Esophagus muscularis mucosa (tissue), 4 donors: ENCODE measurements around the gene MYCBP2. TPM values are rescaled to one million over a fixed set of nuclear protein-coding genes. Genes with fewer than 3 reads are reported as not detected.

Experiments used
- DNase-seq: peaks from one replicate; pipeline ENCODE4 v3.0.0-alpha.2; 2017; ENCODE audit errors: extremely low spot score
- H3K27ac ChIP-seq, 4 donors: fragments of 200-600 bp; sonication (generic); replicated peaks in 1 of 4; 1 replicate in 3 of 4; 2 replicates in 1 of 4; pipeline ENCODE4 v1.5.1; 2016 to 2019; ENCODE audit warnings: mild to moderate bottlenecking in 1 of 4
- H3K27me3 ChIP-seq, 4 donors: fragments of 200-600 bp; sonication (generic); one replicate each; pipeline versions ENCODE4 v1.5.1 to v1.6.0; 2016 to 2019
- H3K36me3 ChIP-seq, 4 donors: fragments of 200-600 bp; sonication (generic); one replicate each; pipeline ENCODE4 v1.5.1; 2016 to 2019
- H3K4me1 ChIP-seq, 4 donors: fragments of 200-600 bp; sonication (generic); one replicate each; pipeline ENCODE4 v1.5.1; 2016 to 2019
- H3K4me3 ChIP-seq, 4 donors: fragments of 200-600 bp; sonication (generic); 1 replicate in 2 of 4; 2 replicates in 2 of 4; pipeline ENCODE4 v1.5.1; 2016 to 2019; ENCODE audit warnings: mild to moderate bottlenecking in 4 of 4, moderate library complexity in 1 of 4
- H3K9me3 ChIP-seq, 4 donors: fragments of 200-600 bp; sonication (generic); 1 replicate in 3 of 4; 2 replicates in 1 of 4; pipeline ENCODE4 v1.5.1; 2016 to 2019
- EP300 ChIP-seq: sonication (generic); formaldehyde crosslinking; IDR thresholded peaks from one replicate; pipeline ENCODE4 v1.6.1; 2017; ENCODE audit warnings: antibody characterized with exemption
- POLR2A ChIP-seq: fragments of 450-650 bp; IDR thresholded peaks from one replicate; pipeline ENCODE4 v1.6.1; 2017; ENCODE audit warnings: antibody characterized with exemption, moderate library complexity, mild to moderate bottlenecking, low read depth
- POLR2AphosphoS5 ChIP-seq, 2 donors: sonication (generic); formaldehyde crosslinking; IDR thresholded peaks; one replicate each; pipeline ENCODE4 v1.6.1; 2017; ENCODE audit warnings: antibody characterized with exemption in 2 of 2
- WGBS: methylation state at CpG from one replicate; pipeline ENCODE4 v1.1.5; 2018; 5-methylcytosine and 5-hydroxymethylcytosine counted together
- intact Hi-C: fragments of 100-400 bp; cut with DNase I; formaldehyde crosslinking; loops from one replicate; pipeline ENCODE4 v1.15.1; 2023
- total RNA-seq, 4 donors: library from RNA; depleted of rRNA; stranded (reverse); fragments of >200 nt; gene quantifications; one replicate each; pipeline versions ENCODE4 v1.1.0 to v1.2.1, GENCODE V29; 2016
- TF ChIP-seq, protein P1 (sequence below), 3 experiments: fragments of 200-600 bp in 2 of 3; fragments of 450-650 bp in 1 of 3; sonication (generic) in 2 of 3; IDR thresholded peaks; one replicate each; pipeline ENCODE4 v1.5.1; 2017 to 2019; ENCODE audit warnings: antibody characterized with exemption in 3 of 3, mild to moderate bottlenecking in 2 of 3, moderate library complexity in 1 of 3

Gene MYCBP2
- total RNA-seq, 4 donors from 2014 or later: 96.1 to 117 (median 108) TPM

DNA sequence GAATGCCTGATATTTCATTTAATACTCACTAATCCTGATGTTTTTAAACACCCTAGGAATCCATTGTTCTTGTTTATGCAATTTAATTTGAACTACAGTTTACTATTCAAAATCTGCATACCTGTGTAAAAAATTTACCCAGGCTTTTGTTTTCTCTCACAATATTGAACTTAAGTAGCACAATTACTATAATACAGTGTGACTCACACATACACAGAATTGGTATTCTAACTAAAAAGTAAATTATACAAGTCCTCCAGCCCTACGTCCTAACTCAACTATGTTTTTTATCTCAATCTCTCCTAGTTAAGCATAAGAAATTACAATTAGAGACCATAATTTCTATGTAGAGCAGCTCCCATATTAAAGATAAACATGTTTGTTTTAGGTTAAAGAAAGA, 41.8 kb downstream of the MYCBP2 start:
- TF ChIP-seq POLR2AphosphoS5 (IDR thresholded peaks at IDR 0.05): no peak
- TF ChIP-seq EP300: no peak
- TF ChIP-seq, protein P1, sequence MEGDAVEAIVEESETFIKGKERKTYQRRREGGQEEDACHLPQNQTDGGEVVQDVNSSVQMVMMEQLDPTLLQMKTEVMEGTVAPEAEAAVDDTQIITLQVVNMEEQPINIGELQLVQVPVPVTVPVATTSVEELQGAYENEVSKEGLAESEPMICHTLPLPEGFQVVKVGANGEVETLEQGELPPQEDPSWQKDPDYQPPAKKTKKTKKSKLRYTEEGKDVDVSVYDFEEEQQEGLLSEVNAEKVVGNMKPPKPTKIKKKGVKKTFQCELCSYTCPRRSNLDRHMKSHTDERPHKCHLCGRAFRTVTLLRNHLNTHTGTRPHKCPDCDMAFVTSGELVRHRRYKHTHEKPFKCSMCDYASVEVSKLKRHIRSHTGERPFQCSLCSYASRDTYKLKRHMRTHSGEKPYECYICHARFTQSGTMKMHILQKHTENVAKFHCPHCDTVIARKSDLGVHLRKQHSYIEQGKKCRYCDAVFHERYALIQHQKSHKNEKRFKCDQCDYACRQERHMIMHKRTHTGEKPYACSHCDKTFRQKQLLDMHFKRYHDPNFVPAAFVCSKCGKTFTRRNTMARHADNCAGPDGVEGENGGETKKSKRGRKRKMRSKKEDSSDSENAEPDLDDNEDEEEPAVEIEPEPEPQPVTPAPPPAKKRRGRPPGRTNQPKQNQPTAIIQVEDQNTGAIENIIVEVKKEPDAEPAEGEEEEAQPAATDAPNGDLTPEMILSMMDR (IDR thresholded peaks at IDR 0.05): no peak
- TF ChIP-seq POLR2A: no peak
- WGBS: 69% methylated on average over 1 of the region's 1 CpG
- H3K36me3 ChIP-seq: peaks cover 0 to 31% (median 10%) of the 10 kb centered on the region in 4 donors
- no peaks in the 10 kb centered on the region for H3K9me3 ChIP-seq
- no peak for DNase-seq
- no peak overlapping the region for H3K4me3 ChIP-seq
- no peaks in the 10 kb centered on the region for H3K4me1 ChIP-seq
- intact Hi-C loops: no loop called here
- H3K27ac ChIP-seq: no peak overlapping the region
- no peaks in the 10 kb centered on the region for H3K27me3 ChIP-seq

DNA sequence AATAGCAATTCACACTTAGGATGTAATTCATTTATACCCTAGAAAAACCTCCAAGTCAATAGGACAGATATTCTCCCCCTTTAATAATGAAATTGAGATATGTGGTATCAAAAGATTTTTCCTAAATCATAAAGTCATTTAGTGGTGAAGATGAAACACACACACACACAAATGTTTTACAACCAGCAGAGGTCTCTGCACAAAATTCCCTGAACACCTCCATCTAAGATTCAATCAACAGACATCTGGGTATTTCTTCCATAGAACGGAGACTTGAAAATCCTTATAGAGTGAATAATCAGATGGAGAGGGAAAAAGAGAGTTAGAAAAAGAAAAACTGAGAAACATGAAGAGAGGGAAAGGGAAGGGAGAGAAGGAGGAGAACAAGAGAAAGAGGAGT, 52.8 kb downstream of the MYCBP2 start:
- Histone ChIP-seq H3K9me3 (no peaks in the 10 kb centered on the region), H3K27me3 (no peaks in the 10 kb centered on the region), H3K4me1 (no peaks in the 10 kb centered on the region), H3K36me3 (peaks cover 11 to 55% (median 31%) of the 10 kb centered on the region in 4 donors), H3K4me3 (no peak overlapping the region), H3K27ac (no peak overlapping the region)
- intact Hi-C loops: loop anchor here (10.0 kb wide), 1 partner anchor 201 kb away; no protein-coding TSS in a partner anchor
- 85% methylated on average over 1 of the region's 1 CpG for WGBS
- no peak for DNase-seq
- TF ChIP-seq EP300 (no peak), POLR2A (no peak), POLR2AphosphoS5 (IDR thresholded peaks at IDR 0.05) (no peak)

DNA sequence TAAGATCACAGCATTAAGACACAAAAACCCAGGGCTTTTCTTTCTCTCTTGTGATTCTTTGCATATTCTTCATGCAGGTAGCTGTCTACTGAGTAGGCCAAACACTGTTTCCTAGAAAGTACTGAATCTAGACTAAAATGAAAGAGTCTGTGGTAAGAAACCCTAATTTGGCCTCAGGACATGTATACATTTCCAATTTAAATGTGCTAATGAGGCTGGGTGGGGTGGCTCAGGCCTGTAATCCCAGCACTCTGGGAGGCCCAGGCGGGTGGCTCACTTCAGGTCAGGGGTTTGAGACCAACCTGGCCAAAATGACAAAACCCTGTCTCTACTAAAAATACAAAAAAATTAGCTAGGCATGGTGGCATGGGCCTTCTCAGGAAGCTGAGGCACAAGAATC, 57.8 kb downstream of the MYCBP2 start:
- H3K9me3 ChIP-seq: no peaks in the 10 kb centered on the region
- no peaks in the 10 kb centered on the region for H3K27me3 ChIP-seq
- DNase-seq: no peak
- H3K36me3 ChIP-seq: peaks cover 11 to 70% (median 48%) of the 10 kb centered on the region in 4 donors
- H3K4me1 ChIP-seq: no peaks in the 10 kb centered on the region
- TF ChIP-seq, protein P1 (IDR thresholded peaks at IDR 0.05): no peak
- TF ChIP-seq EP300 (no peak), POLR2A (no peak), POLR2AphosphoS5 (IDR thresholded peaks at IDR 0.05) (no peak)
- H3K27ac ChIP-seq: no peak overlapping the region
- intact Hi-C loops: no loop called here
- H3K4me3 ChIP-seq: no peak overlapping the region
- WGBS: 90% methylated on average over 1 of the region's 1 CpG

DNA sequence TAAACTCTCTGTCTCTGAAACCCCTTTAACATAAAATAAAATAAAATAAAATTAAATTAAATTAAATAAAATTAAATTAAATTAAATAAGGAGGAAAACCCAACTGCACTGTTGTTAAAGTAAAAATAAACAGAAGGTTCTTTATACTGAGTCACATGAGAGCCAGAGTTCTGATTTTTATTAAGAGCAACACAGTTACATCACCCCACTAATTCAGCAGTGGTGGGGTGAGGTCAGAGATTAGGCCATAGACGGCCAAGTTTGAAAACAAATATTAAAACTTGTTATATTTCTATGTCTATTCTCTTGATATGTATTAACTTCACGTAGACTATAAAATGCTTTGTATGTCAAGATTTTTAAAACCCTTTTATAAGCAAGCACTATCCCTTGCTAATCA, 59.5 kb downstream of the MYCBP2 start:
- intact Hi-C loops: no loop called here

DNA sequence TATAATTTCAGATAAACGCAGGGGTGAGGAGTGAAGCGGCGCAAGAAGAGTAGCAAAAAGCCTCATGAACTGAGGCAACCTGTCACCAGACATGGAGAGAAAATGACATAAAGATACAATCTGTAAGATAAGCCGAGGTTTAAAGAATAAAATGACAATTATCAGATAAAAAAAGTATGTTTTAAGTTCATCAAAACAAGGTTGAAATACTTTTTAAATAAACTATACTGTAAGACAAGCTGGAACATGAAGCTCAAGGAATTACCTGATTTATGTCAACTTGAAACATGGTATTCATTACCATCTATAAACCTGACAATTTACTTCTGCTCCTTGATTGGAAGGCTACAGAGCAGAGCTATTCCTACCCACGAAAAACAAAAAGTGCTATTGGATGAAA, 61.6 kb downstream of the MYCBP2 start:
- H3K4me1 ChIP-seq: no peaks in the 10 kb centered on the region
- no peak for DNase-seq
- H3K36me3 ChIP-seq: peaks cover 0 to 68% (median 41%) of the 10 kb centered on the region in 4 donors
- TF ChIP-seq, protein P1 (IDR thresholded peaks at IDR 0.05): no peak
- no peak for TF ChIP-seq EP300
- no peak for TF ChIP-seq POLR2A
- no peak for TF ChIP-seq POLR2AphosphoS5 (IDR thresholded peaks at IDR 0.05)
- H3K27me3 ChIP-seq: no peaks in the 10 kb centered on the region
- intact Hi-C loops: no loop called here
- H3K27ac ChIP-seq: no peak overlapping the region
- 89% methylated on average over 5 of the region's 5 CpGs for WGBS
- H3K4me3 ChIP-seq: no peak overlapping the region
- H3K9me3 ChIP-seq: no peaks in the 10 kb centered on the region

More for the DNA sequence above, 59.5 kb downstream of the MYCBP2 start:
- Histone ChIP-seq H3K36me3 (peaks cover 0 to 69% (median 44%) of the 10 kb centered on the region in 4 donors), H3K4me3 (no peak overlapping the region), H3K9me3 (no peaks in the 10 kb centered on the region), H3K27me3 (no peaks in the 10 kb centered on the region), H3K27ac (no peak overlapping the region), H3K4me1 (no peaks in the 10 kb centered on the region)
- no peak for TF ChIP-seq EP300
- TF ChIP-seq POLR2AphosphoS5 (IDR thresholded peaks at IDR 0.05): no peak
- TF ChIP-seq, protein P1 (IDR thresholded peaks at IDR 0.05): no peak
- TF ChIP-seq POLR2A: no peak
- DNase-seq: no peak
- WGBS: 70% methylated on average over 2 of the region's 2 CpGs
